NCI-H1105 (cell line): ENCODE results near the gene IGFALS.
"Not testable (repeated sequence)": the region's sequence is repeated elsewhere in the genome, so short reads cannot be mapped to it uniquely, and the experiment has no call there.

Source experiments
- DNase-seq: peaks from one replicate; lab custom pipeline; 2025; lab: John Stamatoyannopoulos, UW

Gene IGFALS

GRCh38 chr16:1818204-1818872, 24.8 kb upstream of the IGFALS start:
- DNase-seq = no peak

- no peak for DNase-seq
Measured at GRCh38 chr16:1817716-1818115, 24.2 kb upstream of the IGFALS start.

DNA sequence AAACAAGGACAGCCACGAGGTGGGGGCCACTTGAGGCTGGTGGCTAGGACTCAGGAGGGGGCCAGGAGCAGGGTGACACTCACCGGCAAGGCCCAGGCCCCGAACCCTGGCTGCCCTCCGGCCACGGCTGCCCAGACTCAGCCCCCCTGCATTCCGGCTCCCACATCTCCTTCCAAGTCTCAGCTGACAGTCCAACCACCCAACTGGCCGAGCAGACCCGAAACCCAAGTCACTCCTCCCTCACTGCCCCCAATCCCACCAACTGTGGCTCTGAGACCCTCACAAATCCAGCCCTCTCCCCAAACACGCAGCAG, 23.7 kb upstream of the IGFALS start:
- DNase-seq = no peak

DNA sequence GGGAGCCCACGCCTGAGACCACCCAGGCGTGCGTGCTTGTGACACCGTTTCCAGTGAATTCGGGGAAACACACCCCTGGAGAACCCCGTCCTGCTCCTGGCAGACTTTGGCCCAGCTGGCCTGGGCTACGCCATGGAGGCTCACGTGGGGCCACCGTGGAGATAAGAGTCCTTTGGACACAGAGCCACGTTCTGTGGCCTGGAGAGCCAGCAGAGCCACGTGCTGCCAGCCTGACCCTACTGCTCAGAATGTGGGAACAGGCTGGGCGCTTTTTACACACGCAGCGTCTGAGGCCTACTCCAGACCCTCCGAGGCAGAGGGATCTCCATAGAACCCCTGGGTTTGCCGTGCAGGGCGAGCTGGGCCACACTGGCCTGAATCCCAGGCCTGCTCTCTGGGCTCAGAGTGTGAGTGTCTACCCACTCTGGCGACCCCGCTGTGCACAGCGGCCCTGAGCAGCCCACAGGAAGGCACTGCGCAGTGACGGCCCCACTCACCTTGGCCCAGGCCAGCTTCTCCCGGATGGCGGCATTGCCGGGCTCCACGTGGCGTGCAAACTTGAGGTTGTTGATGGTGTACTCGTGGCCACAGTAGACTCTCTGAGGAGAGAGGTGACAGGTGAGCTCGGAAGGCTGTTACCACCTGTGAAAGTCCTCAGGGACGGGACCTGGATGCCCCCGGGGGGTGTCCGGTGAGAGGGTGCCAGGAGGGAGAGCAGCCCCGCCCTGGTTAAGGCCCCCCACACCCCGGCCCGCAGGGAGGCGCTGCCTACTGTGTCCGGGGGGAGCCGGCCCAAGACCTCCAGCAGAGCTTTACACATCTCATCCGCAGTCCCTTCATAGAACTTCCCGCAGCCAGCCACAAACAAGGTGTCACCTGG, 23.1 kb upstream of the IGFALS start:
- DNase-seq = no peak

GRCh38 chr16:1815461-1815860, 22.0 kb upstream of the IGFALS start:
- DNase-seq = no peak

DNA sequence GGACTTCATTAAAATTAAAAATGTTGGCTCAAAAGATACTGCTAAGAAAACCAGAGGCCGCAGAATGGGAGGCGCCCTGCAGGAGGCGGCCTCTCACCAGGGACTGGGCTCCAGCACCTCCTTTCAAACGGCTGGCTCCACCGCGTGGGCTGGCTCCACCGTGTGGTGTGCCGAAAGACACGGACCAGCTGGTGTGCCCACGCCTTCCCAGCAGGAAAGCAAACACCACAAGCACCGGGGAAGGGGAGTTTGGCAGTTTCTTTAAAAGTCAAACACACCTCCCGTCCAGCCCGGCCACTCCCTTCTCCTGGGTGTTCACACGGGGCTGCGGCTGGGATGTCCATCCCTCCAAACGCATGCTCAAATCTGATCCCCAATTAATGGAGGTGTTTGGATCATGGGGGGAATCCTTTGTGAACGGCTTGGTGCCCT, 19.2 kb upstream of the IGFALS start:
- no peak for DNase-seq

DNA sequence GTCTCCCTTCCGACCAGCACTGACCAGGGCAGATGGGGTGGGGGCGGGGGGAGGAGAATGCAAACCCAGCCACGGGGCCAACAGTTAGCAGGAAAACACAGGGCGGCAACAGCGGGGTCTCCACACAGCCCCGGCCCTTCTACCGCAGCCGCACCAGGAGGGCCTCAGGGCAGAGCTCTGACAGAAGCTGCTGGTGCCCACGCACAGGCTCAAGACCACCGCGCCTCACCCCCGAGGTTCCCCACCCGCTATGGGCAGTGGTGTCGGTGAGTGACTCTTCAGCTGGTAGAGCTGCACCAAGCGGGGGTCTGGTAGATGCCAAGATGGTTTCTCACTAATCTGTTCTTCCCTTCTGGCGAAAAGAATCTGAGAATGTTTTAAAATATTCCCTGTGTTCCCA, 17.0 kb upstream of the IGFALS start:
- no peak for DNase-seq

GRCh38 chr16:1810106-1810505, 16.6 kb upstream of the IGFALS start:
- DNase-seq = no peak

- DNase-seq = no peak
Measured at GRCh38 chr16:1809281-1809801, 15.8 kb upstream of the IGFALS start.

GRCh38 chr16:1808691-1809090, 15.2 kb upstream of the IGFALS start:
- DNase-seq = no peak

- DNase-seq = no peak
Measured at GRCh38 chr16:1807626-1808025, 14.1 kb upstream of the IGFALS start.

GRCh38 chr16:1800701-1801100, 7.2 kb upstream of the IGFALS start:
- DNase-seq = no peak

DNA sequence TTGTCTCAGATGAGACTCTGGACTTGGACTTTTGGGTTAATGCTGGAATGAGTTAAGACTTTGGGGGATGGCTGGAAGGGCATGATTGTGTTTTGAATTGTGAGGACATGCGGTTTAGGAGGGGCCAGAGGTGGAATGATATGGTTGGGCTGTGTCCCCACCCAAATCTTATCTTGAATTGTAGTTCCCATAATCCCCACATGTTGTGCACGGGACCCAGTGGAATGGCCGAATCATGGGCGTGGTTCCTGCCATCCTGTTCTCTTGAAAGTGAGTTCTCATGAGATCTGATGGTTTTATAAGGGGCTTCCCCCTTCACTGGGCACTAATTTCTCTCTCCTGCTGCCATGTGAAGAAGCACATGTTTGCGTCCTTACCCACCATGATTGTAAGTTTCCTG, 5.8 kb upstream of the IGFALS start:
- DNase-seq = not testable (repeated sequence)

- no peak for DNase-seq
Measured at GRCh38 chr16:1794908-1795666, 1.6 kb upstream of the IGFALS start.

GRCh38 chr16:1794221-1794871, 841 bp upstream of the IGFALS start:
- no peak for DNase-seq

DNA sequence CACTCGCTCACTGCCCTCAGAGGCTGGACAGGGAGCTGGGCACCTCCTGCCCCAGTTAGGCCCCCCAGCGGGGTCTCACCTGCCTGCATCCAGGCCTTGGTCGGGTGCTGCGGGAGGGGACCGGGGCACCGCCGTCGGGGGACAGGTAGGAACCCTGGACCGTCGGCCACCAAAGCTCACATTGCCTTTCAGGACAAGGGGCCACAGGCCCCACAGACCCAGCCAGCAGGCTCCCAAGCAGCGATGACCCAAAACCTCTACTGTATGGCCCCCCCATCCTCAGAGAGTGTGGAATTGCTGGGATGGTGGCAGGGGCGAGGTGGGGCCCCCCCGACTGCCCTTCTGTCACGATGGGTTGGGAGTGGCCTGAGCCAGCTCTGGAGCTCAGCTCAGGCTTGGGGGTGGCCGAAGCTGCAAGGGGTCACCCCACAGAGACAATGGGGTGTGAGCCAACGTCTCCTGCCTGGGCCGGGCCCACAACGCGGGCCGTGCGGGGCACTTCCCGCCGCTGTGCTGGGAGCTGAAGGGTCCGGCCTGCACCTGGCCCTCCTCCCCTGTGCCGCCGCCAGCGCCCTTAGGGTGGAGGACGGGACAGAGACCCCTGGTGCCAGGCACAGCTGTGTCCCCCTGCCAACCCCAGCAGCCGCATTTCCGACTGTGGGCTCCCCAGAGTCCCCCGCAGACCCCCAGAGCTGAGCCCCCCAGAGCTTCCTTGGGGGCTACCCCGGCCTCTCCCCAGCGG, 498 bp downstream of the IGFALS start:
- DNase-seq = no peak

- no peak for DNase-seq
Measured at GRCh38 chr16:1791943-1792812, 1.3 kb downstream of the IGFALS start.

DNA sequence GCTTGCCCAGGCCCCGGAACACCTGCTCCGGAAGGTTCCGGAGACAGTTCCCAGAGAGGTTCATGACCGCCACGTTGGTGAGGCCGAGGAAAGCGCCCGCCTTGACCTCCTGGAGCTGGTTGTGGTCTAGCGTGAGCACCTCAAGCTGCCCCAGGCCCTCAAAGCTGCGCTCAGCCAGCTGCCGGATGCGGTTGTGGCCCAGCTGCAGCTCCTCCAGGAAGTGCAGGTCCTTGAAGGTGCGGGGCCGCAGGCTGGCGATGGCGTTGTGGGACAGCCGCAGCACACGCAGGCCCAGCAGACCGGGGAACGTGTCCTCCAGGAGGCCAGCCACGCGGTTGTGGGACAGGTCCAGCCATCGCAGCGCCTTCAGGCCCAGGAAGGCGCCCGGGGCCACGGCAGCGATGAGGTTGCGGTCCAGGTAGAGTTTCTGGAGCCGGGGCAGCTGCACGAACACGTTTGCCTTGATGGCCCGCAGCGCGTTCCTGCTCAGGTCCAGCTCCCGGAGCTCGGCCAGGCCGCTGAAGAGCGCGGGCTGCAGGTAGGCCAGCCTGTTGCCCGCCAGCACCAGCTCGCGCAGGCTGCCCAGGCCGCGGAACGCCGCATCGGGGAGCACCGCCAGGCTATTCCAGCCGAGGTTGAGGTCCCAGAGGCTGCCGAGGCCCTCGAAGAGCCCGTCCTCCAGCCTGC, 2.1 kb downstream of the IGFALS start:
- no peak for DNase-seq

DNA sequence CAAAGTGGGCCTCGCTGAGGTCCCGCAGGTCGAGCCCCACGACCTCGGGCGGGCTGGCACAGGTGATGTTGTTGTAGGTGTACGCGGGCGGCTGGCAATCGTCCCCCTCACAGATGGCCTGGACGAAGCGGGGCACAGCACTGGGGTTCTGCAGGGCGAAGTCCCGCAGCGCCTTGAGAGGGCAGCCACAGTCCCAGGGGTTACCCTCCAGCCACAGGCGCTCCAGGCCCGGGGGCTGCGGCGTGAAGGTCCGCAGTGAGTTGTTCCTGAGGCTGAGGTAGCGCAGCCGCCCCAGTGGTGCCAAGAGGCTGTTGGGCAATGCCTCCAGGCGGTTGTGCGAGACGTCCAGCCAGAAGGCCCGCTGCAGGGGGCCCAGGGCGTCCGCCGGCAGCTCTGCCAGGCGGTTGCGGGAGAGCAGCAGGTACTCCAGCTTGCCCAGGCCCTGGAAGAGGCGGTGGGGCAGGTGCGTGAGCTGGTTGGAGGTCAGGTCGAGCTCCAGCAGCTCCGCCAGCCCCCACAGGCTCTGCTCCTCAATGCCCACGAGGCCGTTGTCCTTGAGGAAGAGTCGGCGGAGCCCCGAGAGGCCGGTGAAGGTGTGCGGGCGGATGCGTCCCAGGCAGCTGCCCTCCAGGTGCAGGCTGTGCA, 2.8 kb downstream of the IGFALS start:
- no peak for DNase-seq
